Choroid plexus epithelial cell (primary cell): Measurements from ENCODE around the gene FAM210A.
A peak's percentile ranks its signal among the peaks of the same experiment; 100 is the strongest.

ENCODE experiments used
- DNase-seq: peaks from one replicate; pipeline ENCODE4 v3.0.0-alpha.2; 2010; ENCODE audit warnings: low read depth
- H3K4me3 ChIP-seq: 2 replicates; pipeline ENCODE4 v1.5.1; 2011; ENCODE audit warnings: low read depth, mild to moderate bottlenecking, control low read depth, low read length, moderate library complexity
- TF ChIP-seq, protein P1 (sequence below): conservative IDR thresholded peaks from 2 replicates; pipeline ENCODE4 v1.5.1; 2011; ENCODE audit warnings: low read depth, mild to moderate bottlenecking, control low read depth, inconsistent platforms, low read length, moderate library complexity

Gene FAM210A

DNA sequence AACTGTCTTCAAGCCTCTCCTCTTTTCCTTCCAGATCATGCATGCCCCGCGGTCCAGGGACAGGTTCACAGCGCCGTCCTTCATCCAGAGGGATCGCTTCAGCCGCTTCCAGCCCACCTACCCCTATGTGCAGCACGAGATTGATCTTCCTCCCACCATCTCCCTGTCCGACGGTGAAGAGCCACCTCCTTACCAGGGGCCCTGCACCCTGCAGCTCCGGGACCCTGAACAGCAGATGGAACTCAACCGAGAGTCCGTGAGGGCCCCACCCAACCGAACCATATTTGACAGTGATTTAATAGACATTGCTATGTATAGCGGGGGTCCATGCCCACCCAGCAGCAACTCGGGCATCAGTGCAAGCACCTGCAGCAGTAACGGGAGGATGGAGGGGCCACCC is 81.3 kb downstream of the FAM210A start:
- H3K4me3 ChIP-seq = no peak overlapping the region
- DNase-seq = no peak
- TF ChIP-seq, protein P1, sequence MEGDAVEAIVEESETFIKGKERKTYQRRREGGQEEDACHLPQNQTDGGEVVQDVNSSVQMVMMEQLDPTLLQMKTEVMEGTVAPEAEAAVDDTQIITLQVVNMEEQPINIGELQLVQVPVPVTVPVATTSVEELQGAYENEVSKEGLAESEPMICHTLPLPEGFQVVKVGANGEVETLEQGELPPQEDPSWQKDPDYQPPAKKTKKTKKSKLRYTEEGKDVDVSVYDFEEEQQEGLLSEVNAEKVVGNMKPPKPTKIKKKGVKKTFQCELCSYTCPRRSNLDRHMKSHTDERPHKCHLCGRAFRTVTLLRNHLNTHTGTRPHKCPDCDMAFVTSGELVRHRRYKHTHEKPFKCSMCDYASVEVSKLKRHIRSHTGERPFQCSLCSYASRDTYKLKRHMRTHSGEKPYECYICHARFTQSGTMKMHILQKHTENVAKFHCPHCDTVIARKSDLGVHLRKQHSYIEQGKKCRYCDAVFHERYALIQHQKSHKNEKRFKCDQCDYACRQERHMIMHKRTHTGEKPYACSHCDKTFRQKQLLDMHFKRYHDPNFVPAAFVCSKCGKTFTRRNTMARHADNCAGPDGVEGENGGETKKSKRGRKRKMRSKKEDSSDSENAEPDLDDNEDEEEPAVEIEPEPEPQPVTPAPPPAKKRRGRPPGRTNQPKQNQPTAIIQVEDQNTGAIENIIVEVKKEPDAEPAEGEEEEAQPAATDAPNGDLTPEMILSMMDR = no peak

DNA sequence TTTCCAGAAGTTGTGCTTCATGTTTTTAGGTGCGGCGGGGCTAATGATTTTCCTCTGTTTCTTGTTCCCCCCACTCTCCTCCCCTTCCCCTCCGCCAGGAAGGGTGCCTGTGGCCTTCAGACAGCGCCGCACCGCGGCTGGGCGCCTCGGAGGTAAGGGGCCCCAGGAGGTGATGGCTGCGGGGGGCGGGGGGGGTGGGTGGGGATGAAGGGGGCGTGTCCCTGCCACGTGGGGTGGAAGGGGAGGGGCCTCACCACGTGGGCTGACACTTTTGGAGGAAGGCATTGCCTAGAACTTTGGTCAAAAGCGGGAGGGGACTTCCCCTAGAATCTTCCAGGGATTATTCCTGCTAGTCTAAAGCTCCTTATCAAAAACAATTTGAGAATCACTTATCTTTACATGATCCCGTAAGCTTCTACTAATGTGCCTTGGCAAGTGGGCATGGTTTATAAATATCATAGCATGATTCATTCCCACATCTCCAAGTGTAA is 83.1 kb downstream of the FAM210A start:
- DNase-seq = no peak
- no peak overlapping the region for H3K4me3 ChIP-seq
- TF ChIP-seq, protein P1 = no peak

DNA sequence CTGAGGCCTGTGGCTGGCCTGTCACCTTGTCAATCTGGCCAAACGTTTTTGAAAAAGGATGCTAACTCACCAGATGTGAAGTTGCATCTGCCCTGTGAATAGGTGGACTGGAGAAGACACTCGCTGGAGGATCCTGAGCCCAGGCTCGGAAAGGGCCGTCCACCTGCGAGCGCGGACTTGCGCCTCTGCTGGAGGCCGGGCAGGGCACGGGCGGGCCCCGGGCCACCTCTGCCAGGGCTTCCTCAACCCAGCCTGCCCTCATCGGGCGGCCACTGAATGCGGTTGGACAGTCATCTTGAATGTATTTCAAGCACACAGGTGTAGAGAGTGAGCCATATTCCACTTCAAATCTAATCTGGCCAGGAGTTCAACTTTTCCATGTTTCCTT is 83.9 kb downstream of the FAM210A start:
- TF ChIP-seq, protein P1 = no peak
- H3K4me3 ChIP-seq = no peak overlapping the region

DNA sequence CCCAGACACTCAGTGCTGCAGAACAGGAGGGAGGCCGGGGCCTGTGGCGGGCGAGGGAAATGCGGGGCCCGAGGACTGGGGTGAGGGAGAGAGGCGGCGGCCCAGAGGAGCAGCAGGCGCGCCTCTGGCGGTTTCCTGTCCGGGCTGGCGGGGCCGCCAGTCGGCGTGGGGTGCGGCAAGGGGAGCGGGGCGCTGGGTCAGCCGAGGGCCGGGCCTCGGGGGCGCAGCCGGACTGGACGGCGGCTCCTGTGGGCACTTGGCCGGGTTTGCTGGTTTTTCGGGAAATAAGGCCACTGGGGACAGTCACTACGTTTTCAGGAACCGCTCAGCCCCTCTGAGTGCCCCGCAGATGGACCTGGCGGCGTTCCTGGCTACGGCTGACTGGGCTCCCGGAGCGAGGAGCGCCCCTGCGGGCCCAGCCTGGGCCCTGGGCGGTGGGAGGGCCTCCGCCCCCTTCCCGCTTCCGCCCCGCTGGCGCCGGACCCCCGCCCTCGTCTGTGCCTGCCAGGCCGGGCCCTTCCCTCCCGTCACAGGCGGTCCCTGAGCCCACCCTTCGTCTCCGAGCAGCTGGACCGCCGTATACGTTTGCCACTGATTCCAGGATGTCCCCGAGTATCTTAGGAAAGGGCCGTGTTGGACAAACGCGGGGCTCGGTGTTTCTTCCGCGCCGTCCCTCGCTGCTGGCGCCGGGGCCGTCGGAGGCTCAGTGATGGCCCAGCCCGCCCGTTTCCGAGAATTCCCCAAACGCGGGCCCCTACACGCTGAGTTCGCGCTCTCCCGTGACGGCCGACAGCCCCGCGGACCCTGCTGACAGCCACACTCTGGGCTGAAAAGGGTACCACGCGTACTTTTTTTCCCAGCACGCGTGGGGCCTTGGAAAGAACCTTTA is 84.6 kb downstream of the FAM210A start:
- peak overlapping the region; percentile 35 for H3K4me3 ChIP-seq
- DNase-seq = peak; percentile 9
- TF ChIP-seq, protein P1 = no peak

More for the DNA sequence above, 83.9 kb downstream of the FAM210A start:
- DNase-seq = no peak

DNA sequence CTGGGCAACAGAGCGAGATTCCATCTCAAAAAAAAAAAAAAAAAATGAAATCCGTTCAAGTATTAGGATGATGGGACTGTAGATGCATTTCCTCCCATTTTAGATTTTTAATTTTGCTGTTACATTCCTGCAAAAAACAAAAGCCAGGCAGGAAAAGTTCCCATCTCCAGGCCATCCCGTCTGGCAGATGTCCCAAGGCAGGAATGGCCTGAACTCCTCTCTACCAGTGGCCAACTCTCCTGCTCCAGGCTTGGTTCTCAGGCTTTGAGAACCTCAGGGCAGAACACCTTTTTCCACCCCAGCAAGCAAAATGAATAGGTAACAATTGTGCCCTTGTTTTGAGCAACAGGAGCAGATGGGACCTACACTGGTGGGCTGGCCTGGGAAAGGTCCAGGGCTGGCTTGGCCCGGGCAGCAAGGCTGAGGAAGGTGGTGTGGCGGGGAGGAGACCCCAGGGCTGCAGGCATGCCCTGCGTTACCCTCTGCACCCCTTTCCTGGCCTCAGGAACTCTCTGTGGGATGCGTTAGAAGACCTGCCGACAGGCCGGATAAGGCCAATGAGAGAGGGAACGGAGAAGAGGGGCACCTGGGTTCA is 86.0 kb downstream of the FAM210A start:
- no peak for DNase-seq
- no peak overlapping the region for H3K4me3 ChIP-seq
- TF ChIP-seq, protein P1 = no peak

DNA sequence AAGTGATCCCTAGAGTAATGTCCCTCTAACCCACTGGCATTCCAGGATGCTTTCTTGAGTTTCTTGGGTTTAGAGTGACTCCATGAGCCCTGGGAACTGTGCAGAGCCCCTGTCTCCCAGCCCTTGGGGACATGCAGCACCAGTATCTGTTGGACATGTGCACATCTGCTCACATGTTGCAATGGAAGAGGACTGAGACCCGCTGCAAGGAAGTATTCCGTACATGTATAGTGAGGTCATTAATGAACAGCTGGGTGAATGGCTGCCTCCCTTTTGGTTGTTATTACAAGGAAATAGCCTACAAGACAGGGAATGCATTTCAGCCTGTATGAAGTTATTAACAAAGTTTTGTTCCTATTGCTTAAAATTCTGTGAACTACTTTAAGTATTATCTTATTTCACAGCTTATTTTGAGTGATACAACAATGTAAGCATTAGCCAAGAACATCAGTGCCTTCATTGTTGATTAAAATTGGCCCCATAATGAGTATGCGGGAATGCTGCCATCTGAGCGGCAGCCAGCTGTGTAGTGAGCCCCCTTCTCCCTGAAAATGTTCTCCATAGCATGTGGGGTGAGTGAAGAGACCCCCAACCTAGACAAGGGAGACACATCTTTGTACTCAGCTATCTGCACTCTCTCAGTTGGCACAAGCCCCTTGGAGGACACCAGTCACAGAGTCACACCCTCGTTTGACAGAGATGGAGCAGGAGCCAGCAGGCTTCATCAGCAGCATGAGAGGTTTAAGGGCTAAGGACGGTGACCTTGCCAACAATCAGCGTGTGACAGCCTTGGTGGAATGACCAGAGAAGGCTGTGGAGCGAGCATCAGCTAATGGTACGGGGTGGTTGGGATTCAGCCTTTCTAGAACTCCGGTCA is 87.4 kb downstream of the FAM210A start:
- no peak overlapping the region for H3K4me3 ChIP-seq
- TF ChIP-seq, protein P1 = no peak
- no peak for DNase-seq
